ENCODE results near the gene SSBP3. TPM values are rescaled to one million over a fixed set of nuclear protein-coding genes. Genes with fewer than 3 reads are reported as not detected.

The SSBP3 gene
- polyA plus RNA-seq, 1 of the 3 experiments (the other 2 are of a cell fraction) = 26.2 TPM

DNA sequence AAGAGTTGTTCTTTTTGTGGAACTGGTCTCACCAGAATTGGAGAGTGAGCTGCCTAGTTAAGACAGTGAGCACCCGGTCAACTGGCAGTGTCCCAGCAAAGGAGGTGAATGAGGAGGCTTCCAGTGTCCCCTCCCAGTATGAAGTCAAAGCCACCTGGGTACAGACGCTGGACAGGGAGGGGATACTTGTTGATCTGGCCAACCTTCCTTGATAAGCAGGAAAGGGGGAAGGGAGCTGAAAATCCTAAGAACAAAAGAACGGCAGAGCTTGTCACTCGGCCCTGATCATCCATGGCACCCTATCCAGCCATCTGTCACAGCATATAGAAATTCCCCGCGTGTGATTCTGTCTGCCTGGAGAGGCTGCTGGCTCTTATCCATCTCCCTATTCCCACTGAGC is 91.5 kb downstream of the SSBP3 start:
- TF ChIP-seq TEAD4 (IDR thresholded peaks at IDR 0.05; ENCODE audit: borderline replicate concordance, insufficient read depth) (no peak), RXRA (IDR thresholded peaks at IDR 0.05; ENCODE audit: borderline replicate concordance, low read depth) (no peak), SIN3A (IDR thresholded peaks at IDR 0.05; ENCODE audit: borderline replicate concordance, low read depth, low read length) (no peak), NFIC (IDR thresholded peaks at IDR 0.05; ENCODE audit: borderline replicate concordance) (no peak), MXI1 (IDR thresholded peaks at IDR 0.05; ENCODE audit: low read depth, low read length) (0 out of 2 replicates have a peak, but pooled peaks have one; percentile 20), GATA2 (CRISPR knock-in tag; IDR thresholded peaks at IDR 0.05) (no peak), SMC3 (IDR thresholded peaks at IDR 0.05; ENCODE audit: low read depth, low read length) (no peak)
- no peaks in the 10 kb centered on the region for H3K27me3 ChIP-seq (ENCODE audit: insufficient read depth)
- H3K79me2 ChIP-seq (ENCODE audit: insufficient read depth) = peaks cover 8% of the 10 kb centered on the region; the same call in 1 of the 2 replicates
- H3K4me2 ChIP-seq = no peak overlapping the region
- H3K9me2 ChIP-seq = no peaks in the 10 kb centered on the region
- 77% methylated on average over 4 of the region's 6 CpGs for WGBS (ENCODE audit: low lambda C conversion rate)
- no peaks in the 10 kb centered on the region for H3F3A ChIP-seq (replicated peaks; ENCODE audit: insufficient read depth)
- no peaks in the 10 kb centered on the region for H3K9me3 ChIP-seq
- peak overlapping the region in 1 of 2 experiments; percentile 51; a peak in 2 of 4 replicates for H3K27ac ChIP-seq (ENCODE audit: low read depth in 2 of 2, low read length in 1 of 2)
- no peak overlapping the region for H2AFZ ChIP-seq (ENCODE audit: low read depth)
- DNase-seq = no peak
- peaks cover 10% of the 10 kb centered on the region; the same call in 1 of the 2 replicates for H4K20me1 ChIP-seq (ENCODE audit: insufficient read depth)
- H3K4me1 ChIP-seq (ENCODE audit: control insufficient read depth in 1 of 2, insufficient read depth in 2 of 2, low read depth in 1 of 2, low read length in 1 of 2) = peaks cover 8 to 53% of the 10 kb centered on the region in 2 experiments; a peak in 3 of 4 replicates
- POLR2A ChIA-PET = no interaction called here
- CTCF ChIA-PET = interaction anchor here (1.2 to 4.3 kb wide), 4 partner anchors 10 to 175 kb away, joined by 3 to 14 read pairs (median 13); no protein-coding TSS in a partner anchor
- no peaks in the 10 kb centered on the region for H3K36me3 ChIP-seq (replicated peaks in 1 of 2; ENCODE audit: control insufficient read depth in 1 of 2, insufficient read depth in 2 of 2, low read length in 1 of 2)
- no peak overlapping the region for H3K9ac ChIP-seq
- H3K4me3 ChIP-seq (ENCODE audit: low read depth in 2 of 2, low read length in 1 of 2) = no peak overlapping the region

GRCh38 chr1:54312796-54313316 is 93.3 kb downstream of the SSBP3 start:
- CTCF ChIA-PET = interaction anchor here (0.7 to 5.4 kb wide), 9 partner anchors 12 to 176 kb away, joined by 3 to 42 read pairs (median 6); partner anchors contain the start of gene SSBP3
- Histone ChIP-seq H3K79me2 (ENCODE audit: insufficient read depth) (peaks cover 10% of the 10 kb centered on the region; the same call in 1 of the 2 replicates), H3K4me3 (ENCODE audit: low read depth in 2 of 2, low read length in 1 of 2) (peak overlapping the region in 1 of 2 experiments; percentile 3; a peak in 1 of 4 replicates), H2AFZ (ENCODE audit: low read depth) (no peak overlapping the region), H4K20me1 (ENCODE audit: insufficient read depth) (peaks cover 6% of the 10 kb centered on the region; the same call in 1 of the 2 replicates), H3K4me1 (ENCODE audit: control insufficient read depth in 1 of 2, insufficient read depth in 2 of 2, low read depth in 1 of 2, low read length in 1 of 2) (peaks cover 8 to 58% of the 10 kb centered on the region in 2 experiments; a peak in 3 of 4 replicates), H3K9ac (0 out of 2 replicates have a peak overlapping the region, but pooled peaks have one; percentile 25), H3K27me3 (ENCODE audit: insufficient read depth) (no peaks in the 10 kb centered on the region), H3K36me3 (replicated peaks in 1 of 2; ENCODE audit: control insufficient read depth in 1 of 2, insufficient read depth in 2 of 2, low read length in 1 of 2) (no peaks in the 10 kb centered on the region), H3K4me2 (peak overlapping the region; percentile 67), H3F3A (replicated peaks; ENCODE audit: insufficient read depth) (no peaks in the 10 kb centered on the region), H3K9me3 (no peaks in the 10 kb centered on the region), H3K27ac (ENCODE audit: low read depth in 2 of 2, low read length in 1 of 2) (peak overlapping the region; percentile 27 to 72; a peak in 3 of 4 replicates), H3K9me2 (no peaks in the 10 kb centered on the region)
- POLR2A ChIA-PET = no interaction called here
- 36% methylated on average over 7 of the region's 7 CpGs for WGBS (ENCODE audit: low lambda C conversion rate)
- DNase-seq = peak; percentile 73
- TF ChIP-seq YY1 (IDR thresholded peaks at IDR 0.05; ENCODE audit: low read depth) = no peak
- TF ChIP-seq NFIC (IDR thresholded peaks at IDR 0.05; ENCODE audit: borderline replicate concordance) = no peak
- TF ChIP-seq, protein P1, sequence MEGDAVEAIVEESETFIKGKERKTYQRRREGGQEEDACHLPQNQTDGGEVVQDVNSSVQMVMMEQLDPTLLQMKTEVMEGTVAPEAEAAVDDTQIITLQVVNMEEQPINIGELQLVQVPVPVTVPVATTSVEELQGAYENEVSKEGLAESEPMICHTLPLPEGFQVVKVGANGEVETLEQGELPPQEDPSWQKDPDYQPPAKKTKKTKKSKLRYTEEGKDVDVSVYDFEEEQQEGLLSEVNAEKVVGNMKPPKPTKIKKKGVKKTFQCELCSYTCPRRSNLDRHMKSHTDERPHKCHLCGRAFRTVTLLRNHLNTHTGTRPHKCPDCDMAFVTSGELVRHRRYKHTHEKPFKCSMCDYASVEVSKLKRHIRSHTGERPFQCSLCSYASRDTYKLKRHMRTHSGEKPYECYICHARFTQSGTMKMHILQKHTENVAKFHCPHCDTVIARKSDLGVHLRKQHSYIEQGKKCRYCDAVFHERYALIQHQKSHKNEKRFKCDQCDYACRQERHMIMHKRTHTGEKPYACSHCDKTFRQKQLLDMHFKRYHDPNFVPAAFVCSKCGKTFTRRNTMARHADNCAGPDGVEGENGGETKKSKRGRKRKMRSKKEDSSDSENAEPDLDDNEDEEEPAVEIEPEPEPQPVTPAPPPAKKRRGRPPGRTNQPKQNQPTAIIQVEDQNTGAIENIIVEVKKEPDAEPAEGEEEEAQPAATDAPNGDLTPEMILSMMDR (IDR thresholded peaks at IDR 0.05) = no peak
- no peak for TF ChIP-seq SMC3 (IDR thresholded peaks at IDR 0.05; ENCODE audit: low read depth, low read length)
- TF ChIP-seq EP300 (IDR thresholded peaks at IDR 0.05; ENCODE audit: borderline replicate concordance in 1 of 2, low read depth in 1 of 2, low read length in 1 of 2) = no peak
- TF ChIP-seq USF2 (IDR thresholded peaks at IDR 0.05; ENCODE audit: borderline replicate concordance, low read depth, low read length) = no peak
- TF ChIP-seq TEAD4 (IDR thresholded peaks at IDR 0.05; ENCODE audit: borderline replicate concordance, insufficient read depth) = no peak
- no peak for TF ChIP-seq FOXJ3 (CRISPR knock-in tag; IDR thresholded peaks at IDR 0.05)
- no peak; the same call in 1 of the 2 replicates for TF ChIP-seq TCF12 (IDR thresholded peaks at IDR 0.05)
- TF ChIP-seq FOSL2 (IDR thresholded peaks at IDR 0.05; ENCODE audit: borderline replicate concordance, low read depth) = no peak
- TF ChIP-seq, protein P2, sequence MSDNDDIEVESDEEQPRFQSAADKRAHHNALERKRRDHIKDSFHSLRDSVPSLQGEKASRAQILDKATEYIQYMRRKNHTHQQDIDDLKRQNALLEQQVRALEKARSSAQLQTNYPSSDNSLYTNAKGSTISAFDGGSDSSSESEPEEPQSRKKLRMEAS (IDR thresholded peaks at IDR 0.05; ENCODE audit: low read depth) = peak; percentile 42; the same call in 1 of the 2 replicates
- TF ChIP-seq NRF1 (IDR thresholded peaks at IDR 0.05; ENCODE audit: low read depth, low read length) = no peak
- TF ChIP-seq MXI1 (IDR thresholded peaks at IDR 0.05; ENCODE audit: low read depth, low read length) = peak; percentile 68
- TF ChIP-seq FOXM1 (IDR thresholded peaks at IDR 0.05; ENCODE audit: low read depth) = no peak
- TF ChIP-seq EZH2phosphoT487 (IDR thresholded peaks at IDR 0.05; ENCODE audit: borderline replicate concordance, low read depth) = no peak
- TF ChIP-seq, protein P3, sequence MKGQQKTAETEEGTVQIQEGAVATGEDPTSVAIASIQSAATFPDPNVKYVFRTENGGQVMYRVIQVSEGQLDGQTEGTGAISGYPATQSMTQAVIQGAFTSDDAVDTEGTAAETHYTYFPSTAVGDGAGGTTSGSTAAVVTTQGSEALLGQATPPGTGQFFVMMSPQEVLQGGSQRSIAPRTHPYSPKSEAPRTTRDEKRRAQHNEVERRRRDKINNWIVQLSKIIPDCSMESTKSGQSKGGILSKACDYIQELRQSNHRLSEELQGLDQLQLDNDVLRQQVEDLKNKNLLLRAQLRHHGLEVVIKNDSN (IDR thresholded peaks at IDR 0.05; ENCODE audit: borderline replicate concordance, low read depth) = peak; percentile 70; the same call in 1 of the 2 replicates
- TF ChIP-seq, protein P4, sequence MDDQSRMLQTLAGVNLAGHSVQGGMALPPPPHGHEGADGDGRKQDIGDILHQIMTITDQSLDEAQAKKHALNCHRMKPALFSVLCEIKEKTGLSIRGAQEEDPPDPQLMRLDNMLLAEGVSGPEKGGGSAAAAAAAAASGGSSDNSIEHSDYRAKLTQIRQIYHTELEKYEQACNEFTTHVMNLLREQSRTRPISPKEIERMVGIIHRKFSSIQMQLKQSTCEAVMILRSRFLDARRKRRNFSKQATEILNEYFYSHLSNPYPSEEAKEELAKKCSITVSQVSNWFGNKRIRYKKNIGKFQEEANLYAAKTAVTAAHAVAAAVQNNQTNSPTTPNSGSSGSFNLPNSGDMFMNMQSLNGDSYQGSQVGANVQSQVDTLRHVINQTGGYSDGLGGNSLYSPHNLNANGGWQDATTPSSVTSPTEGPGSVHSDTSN (IDR thresholded peaks at IDR 0.05) = peak; percentile 49
